EH (cell line): ENCODE measurements around the gene LYPLA2.
"Not testable (repeated sequence)": the region's sequence is repeated elsewhere in the genome, so short reads cannot be mapped to it uniquely, and the experiment has no call there.

ENCODE experiments used
- DNase-seq: peaks from one replicate; pipeline ENCODE4 v3.0.0-alpha.2; 2015; ENCODE audit warnings: low read depth

Gene LYPLA2

GRCh38 chr1:23779826-23780371, 11.0 kb upstream of the LYPLA2 start:
- peak; percentile 73 for DNase-seq

DNA sequence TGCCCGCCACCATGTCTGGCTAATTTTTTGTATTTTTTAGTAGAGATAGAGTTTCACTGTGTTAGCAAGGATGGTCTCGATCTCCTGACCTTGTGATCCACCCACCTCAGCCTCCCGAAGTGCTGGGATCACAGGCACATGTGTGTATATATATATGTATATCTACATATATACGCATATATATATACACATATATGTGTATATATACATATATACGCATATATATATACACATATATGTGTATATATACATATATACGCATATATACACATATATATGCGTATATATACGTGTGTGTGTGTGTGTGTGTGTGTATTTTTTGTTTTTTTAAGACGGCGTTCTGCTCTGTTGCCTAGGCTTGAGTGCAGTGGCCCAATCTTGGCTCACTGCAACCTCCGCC, 7.8 kb upstream of the LYPLA2 start:
- not testable (repeated sequence) for DNase-seq

GRCh38 chr1:23784846-23785245, 6.1 kb upstream of the LYPLA2 start:
- DNase-seq: no peak

GRCh38 chr1:23787701-23788100, 3.2 kb upstream of the LYPLA2 start:
- no peak for DNase-seq

- DNase-seq: no peak
Measured at GRCh38 chr1:23788695-23789094, 2.2 kb upstream of the LYPLA2 start.

DNA sequence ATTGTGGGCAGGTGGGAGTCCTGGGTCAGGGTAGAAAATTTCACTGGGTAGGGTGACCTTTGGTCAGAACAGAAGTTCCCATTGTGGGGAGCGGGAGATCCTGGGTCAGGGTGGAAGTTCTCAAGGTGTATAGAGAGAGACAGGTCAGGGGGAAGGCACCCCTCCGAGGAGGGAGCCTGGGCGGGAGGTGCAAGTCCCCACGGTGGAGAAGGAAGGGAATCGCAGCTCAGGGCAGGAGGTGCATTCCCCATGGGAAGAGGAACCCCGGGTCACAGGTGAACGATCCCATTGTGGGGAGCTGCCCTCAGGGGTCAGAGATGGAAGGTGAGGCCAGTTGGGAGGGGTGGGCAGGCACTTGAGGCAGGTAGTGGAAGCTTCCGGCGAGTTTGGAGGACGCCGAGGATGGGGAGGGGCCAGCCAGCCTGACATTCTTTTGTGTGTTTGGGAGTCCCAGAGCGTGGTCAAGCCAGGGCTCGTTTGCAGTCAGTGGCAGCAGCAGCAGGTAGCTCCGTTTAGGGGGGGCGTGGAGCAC, 637 bp downstream of the LYPLA2 start:
- peak; percentile 49 for DNase-seq

DNA sequence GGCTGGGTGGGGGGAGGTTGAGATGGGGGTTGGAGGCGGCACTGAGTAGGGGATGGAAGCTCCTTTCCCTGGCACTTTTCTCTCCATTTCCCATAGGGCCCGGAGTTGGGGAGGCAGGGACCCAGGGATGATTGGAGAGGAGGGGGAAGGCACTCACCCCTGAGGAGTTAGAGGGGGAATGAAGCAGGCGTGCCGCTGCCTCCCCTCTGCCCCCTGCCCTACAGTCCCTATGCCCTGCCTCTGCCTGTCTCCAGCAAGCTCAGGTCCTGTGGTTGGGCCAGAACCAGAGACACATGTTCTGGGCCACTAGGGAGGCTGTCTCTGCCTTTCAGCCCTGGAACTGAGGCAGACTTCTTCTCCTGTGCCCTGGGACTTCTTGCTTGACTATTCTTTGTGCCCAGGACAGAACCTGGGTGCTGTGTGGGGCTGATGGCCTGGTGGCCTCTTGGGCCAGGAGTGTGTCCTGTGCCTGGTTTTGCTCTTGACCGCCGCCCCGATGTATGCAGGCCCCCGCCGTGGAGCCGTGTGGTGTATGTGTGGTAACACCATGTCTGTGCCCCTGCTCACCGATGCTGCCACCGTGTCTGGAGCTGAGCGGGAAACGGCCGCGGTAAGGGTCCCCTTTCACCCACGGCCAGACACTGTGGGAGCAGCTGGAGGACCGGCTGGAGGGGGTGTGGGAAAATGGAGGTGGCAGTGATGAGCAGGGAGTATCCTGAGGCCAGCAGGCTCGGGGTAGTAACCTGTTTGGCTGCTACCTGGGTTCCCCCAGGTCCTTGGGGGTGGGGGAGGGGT, 1.4 kb downstream of the LYPLA2 start:
- DNase-seq: no peak

- DNase-seq: peak; percentile 52
Measured at GRCh38 chr1:23793018-23793781, 2.3 kb downstream of the LYPLA2 start.

DNA sequence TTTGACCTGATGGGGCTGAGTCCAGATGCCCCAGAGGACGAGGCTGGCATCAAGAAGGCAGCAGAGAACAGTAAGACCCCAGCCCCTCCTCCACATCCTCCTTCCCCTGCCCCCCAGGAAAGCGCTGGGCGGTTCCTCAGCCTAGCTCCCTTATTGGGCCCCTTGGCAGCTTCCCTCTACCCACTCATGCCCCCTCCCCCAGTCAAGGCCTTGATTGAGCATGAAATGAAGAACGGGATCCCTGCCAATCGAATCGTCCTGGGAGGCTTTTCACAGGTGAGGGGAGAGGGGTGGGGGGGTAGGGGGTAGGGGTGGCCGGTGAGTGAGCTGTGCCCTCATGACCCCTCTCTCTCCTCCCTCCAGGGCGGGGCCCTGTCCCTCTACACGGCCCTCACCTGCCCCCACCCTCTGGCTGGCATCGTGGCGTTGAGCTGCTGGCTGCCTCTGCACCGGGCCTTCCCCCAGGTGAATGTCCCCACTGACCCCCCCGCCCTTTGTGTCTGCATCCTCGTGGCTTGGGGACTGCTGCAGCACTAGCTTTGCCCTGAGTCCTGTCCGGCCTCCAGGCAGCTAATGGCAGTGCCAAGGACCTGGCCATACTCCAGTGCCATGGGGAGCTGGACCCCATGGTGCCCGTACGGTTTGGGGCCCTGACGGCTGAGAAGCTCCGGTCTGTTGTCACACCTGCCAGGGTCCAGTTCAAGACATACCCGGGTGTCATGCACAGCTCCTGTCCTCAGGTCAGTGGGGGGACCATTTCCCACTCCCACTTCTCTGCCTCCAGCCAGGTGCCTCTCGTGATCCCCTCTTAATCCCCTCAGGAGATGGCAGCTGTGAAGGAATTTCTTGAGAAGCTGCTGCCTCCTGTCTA, 3.2 kb downstream of the LYPLA2 start:
- DNase-seq: no peak

GRCh38 chr1:23794732-23795182, 3.8 kb downstream of the LYPLA2 start:
- not testable (repeated sequence) for DNase-seq

DNA sequence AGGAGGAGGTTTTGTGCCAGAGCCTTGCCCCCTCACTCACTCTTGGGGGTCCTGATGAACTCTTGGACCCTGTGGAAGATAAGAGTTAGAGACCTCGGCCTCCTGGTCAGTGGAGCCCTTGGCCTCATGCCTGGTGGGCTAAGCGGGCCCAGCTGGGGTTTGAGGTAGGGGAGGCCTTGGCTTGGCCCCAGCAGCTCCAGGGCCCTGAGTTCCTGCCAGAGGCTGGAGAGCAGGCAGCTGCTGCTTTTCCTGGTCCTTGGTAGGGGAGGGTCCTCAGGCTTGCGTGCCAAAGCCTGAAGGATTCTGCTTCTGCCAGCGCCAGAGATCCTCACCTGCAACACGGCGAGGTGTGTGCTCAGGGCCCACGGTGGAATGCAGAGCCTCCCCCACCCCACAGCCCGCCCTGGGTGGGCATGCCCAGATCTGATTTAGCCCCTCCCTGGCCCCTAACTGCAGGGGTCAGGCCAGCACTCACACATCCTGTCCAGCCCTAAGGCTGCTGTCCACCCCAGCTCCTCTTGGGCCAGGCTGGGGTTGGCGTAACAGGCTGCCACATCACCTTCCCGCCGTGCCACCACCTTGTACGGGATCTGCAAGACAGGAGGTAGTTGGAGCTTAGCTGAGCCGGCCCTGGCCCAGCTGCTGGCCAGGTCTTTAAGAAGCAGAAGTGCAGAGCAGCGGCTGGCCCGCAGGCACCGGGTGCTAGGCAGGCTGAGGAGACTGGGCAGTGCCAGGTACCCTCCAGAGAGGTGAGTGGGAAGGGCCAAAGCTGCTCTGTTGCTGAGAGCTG, 4.9 kb downstream of the LYPLA2 start:
- DNase-seq: no peak

- no peak for DNase-seq
Measured at GRCh38 chr1:23796466-23797271, 5.7 kb downstream of the LYPLA2 start.

DNA sequence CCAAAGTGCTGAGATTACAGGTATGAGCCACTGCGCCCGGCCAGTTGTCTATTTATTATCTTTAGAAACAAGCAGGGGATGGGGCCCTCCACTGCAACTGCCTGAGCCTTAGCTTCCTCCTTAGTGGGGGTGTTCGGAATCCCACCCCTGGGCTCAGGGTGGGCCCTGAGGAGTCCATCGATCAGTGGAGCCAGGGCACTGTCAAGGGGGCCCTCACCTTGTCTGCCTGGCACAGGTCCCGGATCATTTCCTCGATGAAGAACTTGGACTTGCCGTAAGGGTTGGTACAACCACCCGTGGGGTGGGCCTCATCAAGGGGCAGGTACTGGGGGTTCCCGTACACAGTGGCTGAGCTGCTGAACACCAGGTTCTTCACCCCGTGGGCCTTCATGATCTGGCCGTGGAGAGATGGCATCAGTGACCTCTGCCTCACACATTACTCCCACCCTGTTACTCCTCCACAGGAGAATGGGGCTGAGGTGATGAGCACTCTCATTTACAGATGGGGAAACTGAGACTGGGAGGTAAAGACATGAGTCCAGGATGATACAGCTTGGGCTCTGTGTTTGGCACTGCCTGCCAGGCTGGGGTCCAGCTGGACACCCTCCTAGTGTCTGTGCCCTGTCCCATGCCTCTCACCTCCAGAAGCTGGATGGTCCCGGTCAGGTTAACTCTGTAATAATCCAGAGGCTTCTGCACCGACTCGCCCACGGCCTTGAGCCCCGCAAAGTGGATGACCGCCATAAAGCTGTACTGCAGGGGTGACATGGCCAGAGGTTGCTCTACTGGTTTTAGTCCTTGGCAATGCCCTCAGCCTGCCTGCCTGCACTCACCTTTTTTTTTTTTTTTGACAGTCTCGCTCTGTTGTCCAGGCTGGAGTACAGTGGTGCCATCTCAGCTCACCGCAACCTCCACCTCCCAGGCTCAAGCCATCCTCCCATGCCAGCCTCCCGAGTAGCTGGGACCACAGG, 6.8 kb downstream of the LYPLA2 start:
- DNase-seq: no peak

DNA sequence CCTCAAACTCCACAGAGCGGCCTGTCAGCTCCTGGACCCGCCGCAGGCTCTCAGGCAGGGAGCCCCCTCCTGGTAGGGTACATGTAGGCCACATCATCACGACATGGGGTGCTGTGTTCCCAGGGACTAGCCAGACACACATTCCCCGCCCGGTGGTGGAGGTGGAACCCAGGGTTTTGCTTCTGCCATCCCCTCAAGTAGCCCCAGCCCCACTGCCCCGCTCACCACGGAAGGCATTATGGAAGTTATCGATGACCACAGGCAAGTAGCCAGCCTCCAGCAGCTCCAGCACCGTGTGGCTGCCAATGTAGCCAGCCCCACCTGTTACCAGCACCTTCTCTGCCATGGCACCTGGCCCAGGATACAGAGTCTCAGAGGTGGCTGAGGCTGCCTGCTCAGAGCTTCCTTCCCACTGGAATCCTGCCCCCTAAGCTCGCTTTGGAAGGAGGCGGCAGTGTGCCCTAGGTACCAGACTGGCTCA, 7.8 kb downstream of the LYPLA2 start:
- no peak for DNase-seq

DNA sequence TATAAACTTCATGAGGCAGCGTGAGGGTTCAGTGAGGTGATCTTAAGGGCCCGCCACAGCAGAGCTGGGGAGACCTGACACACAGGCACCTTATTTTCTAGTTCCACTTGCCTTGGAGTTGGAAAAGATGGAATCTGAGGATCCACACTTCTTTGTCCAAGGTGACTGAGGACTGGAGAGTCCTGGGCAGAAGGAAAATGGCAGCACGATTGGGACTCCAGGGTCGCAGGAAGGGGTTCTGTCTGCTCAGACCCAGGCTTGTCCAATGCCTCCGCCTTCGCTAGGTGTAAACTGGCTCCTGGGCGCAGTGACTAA, 8.3 kb downstream of the LYPLA2 start:
- DNase-seq: no peak

- DNase-seq: peak; percentile 80
Measured at GRCh38 chr1:23799570-23800399, 8.8 kb downstream of the LYPLA2 start.

DNA sequence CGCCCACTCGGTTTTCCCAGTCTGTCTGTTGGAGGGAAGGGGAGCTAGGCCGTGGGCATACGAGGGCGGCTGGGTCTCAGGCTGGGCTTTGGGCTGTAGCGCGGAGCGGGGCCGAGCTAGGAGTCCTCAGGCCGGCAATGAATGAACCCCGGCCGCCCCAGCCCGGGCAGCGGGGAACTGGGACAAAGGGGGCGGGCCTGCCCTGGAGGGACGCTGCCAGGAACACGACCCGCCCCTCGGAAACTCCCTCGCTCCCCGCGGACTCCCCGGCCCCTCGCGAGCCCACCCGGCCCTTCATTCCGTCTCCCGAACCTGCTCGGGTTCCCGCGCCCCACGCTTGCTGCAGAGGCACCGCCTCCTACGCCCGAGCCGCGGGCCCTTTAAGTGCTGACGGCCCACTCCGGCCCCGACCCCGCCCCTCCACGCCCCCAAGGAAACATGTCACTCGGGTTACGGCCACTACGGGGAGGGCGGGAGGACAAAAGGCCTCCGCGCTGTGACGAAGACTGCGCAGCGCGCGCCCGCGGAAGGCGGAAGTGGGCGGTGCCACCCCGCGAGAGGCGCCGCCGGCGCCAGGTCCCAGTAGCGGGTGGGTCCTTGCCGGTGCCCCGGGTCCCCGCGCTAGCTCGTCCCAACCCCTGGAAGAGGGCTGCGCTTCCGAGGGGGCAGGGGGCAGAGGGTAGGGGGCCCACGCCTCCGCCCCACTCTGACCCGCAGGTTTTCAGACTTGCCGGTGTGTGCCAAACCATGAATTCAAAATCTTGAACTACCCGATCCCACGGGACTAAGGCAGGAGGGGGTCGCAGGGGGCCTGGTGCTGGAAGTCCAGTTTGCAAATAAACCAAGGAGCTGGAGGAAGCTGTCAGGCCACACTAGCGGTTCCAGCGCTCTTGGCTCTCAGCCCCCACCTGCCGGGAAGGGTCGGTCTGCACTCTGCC, 9.7 kb downstream of the LYPLA2 start, which contains the start of gene GALE:
Gene GALE (minus strand): TSS at position 355 of the 938 bp plus-strand sequence. CDS start 1,747 bp downstream, outside the sequence.
- peak; percentile 95 for DNase-seq
